ENCODE results near the gene SPPL2B.

Gene SPPL2B

DNA sequence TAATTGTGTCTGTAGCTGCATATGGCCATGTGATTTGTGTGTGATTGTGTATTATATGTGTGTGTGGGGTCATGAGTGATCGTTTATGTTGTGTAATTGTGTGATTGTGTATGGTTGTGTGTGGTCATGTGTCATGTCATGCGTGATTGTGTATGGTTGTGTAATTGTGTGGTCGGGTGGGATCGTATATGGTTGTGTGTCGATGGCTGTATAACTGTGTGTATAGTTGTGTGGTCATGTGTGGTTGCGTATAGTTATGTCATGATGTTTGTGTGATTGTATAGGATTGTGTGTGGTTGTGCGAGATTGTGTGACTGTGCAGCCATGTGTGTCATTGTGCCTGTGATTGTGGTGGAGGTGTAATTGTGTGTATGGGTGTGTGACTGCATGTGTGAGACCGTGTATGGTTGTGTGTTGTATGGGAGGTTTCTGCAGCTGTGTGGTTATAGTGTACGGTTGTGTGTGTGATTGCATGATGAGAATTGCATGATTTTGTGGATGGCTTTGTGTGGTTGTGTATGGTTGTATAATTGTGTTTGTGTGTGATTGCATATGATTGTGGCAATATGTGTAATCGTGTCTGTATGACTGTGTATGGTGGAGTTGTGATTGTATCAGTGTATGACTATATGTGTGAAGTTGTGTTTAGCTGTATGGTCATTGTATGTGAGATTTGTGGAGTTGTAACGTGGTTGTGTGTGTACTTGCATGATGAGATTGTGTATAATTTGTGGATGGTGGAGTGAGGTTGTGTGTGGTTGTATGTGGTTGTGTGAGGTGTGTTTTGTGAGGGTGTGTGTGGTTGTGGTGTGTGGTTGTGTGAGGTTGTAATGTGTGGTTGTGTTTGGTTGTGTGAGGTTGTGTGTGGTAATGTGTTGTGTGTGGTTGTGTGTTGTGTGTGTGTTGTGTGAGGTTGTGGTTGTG, 33.8 kb downstream of the SPPL2B start:
- TF ChIP-seq, protein P1, sequence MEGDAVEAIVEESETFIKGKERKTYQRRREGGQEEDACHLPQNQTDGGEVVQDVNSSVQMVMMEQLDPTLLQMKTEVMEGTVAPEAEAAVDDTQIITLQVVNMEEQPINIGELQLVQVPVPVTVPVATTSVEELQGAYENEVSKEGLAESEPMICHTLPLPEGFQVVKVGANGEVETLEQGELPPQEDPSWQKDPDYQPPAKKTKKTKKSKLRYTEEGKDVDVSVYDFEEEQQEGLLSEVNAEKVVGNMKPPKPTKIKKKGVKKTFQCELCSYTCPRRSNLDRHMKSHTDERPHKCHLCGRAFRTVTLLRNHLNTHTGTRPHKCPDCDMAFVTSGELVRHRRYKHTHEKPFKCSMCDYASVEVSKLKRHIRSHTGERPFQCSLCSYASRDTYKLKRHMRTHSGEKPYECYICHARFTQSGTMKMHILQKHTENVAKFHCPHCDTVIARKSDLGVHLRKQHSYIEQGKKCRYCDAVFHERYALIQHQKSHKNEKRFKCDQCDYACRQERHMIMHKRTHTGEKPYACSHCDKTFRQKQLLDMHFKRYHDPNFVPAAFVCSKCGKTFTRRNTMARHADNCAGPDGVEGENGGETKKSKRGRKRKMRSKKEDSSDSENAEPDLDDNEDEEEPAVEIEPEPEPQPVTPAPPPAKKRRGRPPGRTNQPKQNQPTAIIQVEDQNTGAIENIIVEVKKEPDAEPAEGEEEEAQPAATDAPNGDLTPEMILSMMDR (IDR thresholded peaks at IDR 0.05; ENCODE audit: low read length, missing control alignments) = no peak
- DNase-seq (ENCODE audit: low read depth) = no peak
- H3K4me3 ChIP-seq (replicated peaks; ENCODE audit: low read depth, low read length) = no peak overlapping the region

DNA sequence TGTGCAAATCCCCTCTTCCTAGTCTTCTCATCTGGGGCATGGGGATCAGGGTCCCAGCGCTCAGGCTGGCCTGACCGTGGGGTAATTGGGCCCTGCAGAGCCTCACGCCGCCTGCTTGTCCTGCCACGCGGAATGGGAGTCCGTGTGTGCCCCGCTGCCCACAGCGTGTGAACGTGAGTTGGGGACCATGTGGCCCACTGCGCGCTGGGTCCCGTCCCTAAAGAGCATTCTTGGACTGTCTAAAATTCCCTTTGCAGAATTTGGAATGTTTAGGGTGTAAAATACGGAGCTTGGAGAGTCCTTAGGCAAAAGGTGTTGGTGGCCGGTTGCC, 34.5 kb downstream of the SPPL2B start:
- TF ChIP-seq, protein P1 (IDR thresholded peaks at IDR 0.05; ENCODE audit: low read length, missing control alignments) = no peak
- H3K4me3 ChIP-seq (replicated peaks; ENCODE audit: low read depth, low read length) = no peak overlapping the region
- DNase-seq (ENCODE audit: low read depth) = no peak

DNA sequence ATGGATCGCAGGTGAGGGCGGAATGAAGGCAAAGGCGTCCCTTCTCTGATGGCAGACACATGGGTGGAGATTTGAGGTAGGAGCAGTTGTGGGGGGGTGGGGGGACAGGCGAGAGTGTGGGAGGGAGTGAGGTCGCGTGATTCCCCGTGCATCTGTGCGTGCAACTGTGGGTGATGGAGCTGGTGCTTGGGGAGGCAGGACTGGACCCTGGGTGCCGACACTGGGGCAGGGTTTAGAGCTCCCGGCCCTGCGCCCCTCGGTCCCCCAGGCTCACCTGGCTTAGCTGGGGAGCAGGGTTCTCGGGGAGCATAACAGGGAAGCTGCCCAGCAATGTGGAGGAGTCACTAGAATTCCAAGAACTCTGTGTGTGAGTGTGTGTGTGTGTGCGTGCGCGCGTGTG, 34.9 kb downstream of the SPPL2B start:
- TF ChIP-seq, protein P1 (IDR thresholded peaks at IDR 0.05; ENCODE audit: low read length, missing control alignments) = no peak
- no peak for DNase-seq (ENCODE audit: low read depth)
- no peak overlapping the region for H3K4me3 ChIP-seq (replicated peaks; ENCODE audit: low read depth, low read length)

DNA sequence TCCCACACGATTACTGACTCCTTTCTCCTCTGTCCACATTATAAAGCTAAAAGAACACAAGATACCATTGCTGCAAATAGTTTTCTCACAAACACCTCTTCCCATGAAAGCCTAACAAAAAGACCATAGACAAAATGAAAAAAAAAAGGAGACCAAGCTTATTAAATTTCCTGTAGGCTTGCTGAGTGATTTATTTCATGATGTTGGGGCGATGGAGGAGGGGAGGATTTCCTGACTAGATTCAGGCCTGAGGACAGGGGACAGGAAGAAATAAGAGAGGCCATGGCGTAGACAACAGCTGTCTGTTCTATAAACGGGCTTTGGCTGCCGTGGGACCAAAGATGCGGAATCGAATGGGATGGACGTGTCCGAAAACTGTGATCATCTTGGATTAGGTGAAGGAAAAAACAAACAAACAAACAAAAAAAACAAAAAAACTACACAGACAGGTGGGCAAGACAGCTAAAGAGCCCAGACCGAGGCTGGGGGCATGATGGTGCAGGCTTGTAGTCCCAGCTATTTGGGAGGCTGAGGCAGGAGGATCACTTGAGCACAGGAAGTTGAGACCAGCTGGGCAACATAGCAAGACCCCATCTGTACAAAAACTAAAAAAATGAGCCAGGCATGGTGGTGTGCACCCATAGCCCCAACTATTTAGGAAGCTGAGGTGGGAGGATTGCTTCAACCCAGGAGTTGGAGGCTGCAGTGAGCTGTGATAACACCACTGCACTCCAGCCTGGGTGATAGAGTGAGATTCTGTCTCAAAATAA, 36.9 kb downstream of the SPPL2B start:
- no peak for DNase-seq (ENCODE audit: low read depth)
- H3K4me3 ChIP-seq (replicated peaks; ENCODE audit: low read depth, low read length) = no peak overlapping the region
- TF ChIP-seq, protein P1 (IDR thresholded peaks at IDR 0.05; ENCODE audit: low read length, missing control alignments) = no peak

DNA sequence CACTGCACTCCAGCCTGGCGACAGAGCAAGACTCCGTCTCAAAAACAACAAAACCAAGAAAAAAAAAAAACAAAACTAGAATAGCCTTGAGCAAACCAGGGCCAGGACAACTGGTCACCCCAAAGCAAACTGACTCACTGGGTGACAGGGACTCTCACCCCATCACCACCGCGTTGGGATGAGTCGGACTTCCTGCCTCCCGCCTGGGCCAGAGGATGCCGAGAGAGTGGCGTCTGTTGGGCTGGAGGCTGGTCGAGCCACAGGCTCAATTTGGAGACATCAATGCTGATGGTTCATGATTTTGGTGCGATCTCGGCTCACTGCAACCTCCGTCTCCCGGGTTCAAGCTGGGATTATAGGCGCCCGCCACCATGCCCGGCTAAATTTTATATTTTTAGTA, 43.2 kb downstream of the SPPL2B start:
- no peak overlapping the region for H3K4me3 ChIP-seq (replicated peaks; ENCODE audit: low read depth, low read length)
- TF ChIP-seq, protein P1 (IDR thresholded peaks at IDR 0.05; ENCODE audit: low read length, missing control alignments) = no peak
- DNase-seq (ENCODE audit: low read depth) = peak; percentile 16

DNA sequence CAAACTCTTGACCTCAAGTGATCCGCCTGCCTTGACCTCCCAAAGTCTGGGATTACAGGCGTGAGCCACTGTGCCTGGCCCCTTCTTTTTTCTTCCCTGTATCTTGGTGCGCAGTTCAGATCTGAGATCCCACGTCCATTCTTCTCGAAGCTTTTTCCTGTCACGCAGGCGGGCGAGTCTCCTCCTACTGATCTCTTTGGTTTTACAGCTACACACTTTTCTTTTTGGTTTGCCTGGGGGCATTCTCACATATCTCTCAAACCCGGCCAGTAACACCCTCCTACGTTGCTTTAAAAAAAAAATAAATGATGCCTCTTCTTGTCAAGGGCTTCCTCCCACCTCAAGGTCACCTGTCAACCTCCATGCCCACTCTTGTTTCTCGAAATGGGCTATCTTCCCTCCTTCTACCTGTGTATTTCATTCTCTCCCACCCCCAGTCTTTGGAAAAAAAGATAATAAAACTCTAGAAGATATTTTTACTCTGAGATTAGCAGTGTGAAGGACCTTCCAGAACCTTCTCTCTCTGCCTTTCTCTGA, 43.7 kb downstream of the SPPL2B start:
- H3K4me3 ChIP-seq (replicated peaks; ENCODE audit: low read depth, low read length) = no peak overlapping the region
- TF ChIP-seq, protein P1 (IDR thresholded peaks at IDR 0.05; ENCODE audit: low read length, missing control alignments) = no peak
- no peak for DNase-seq (ENCODE audit: low read depth)

Measured in fibroblast of pulmonary artery (primary cell).